GM18511 (cell line): ENCODE measurements around the gene SCLY.
"Not testable (repeated sequence)": the region's sequence is repeated elsewhere in the genome, so short reads cannot be mapped to it uniquely, and the experiment has no call there.

ENCODE experiments used
- ATAC-seq: cut with Tn5 transposase; IDR thresholded peaks from one replicate; pipeline ENCODE4 v1.9.1; 2021; ENCODE audit warnings: mild to moderate bottlenecking, moderate library complexity; ENCODE audit not compliant: unreplicated experiment

SCLY gene, protein sequence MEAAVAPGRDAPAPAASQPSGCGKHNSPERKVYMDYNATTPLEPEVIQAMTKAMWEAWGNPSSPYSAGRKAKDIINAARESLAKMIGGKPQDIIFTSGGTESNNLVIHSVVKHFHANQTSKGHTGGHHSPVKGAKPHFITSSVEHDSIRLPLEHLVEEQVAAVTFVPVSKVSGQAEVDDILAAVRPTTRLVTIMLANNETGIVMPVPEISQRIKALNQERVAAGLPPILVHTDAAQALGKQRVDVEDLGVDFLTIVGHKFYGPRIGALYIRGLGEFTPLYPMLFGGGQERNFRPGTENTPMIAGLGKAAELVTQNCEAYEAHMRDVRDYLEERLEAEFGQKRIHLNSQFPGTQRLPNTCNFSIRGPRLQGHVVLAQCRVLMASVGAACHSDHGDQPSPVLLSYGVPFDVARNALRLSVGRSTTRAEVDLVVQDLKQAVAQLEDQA

DNA sequence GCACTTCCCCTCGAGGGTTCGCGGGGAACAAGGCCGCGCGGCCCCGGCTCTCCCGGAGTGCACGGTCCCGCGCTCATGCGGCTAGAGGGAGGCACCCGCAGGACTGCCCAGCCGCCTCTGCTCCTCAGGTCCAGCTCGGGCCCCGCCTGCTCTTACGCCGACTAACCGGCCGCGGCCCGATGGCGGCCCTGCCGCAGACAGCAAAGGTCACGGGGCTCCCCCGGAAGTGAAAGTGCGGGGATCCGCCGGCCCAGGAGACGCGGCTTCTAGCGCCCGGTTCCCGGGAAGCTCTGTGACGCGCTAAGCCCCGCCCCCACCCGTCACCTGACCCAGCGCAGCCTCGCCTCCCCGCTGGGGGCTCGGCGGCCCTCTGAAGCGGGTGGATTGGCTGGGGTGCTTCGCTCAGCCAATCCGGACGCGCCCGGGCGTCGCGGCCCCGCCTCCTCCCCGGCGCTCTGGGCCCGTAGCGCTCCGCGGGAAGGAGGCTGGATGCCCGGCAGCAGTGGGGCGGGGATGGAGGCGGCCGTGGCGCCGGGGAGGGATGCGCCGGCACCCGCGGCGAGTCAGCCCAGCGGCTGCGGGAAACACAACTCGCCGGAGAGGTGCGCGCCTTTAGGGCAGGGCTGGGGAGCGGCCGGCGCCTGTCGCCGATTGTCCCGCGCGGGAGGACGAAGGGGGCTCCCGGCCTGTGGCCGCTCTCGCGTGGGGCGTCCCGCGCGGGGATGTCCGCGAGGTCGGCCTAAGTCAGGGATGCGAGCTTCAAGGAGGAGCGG is at the start of gene SCLY:
TSS of gene SCLY (plus strand) at position 460 of the 773 bp plus-strand sequence. CDS start at position 514, 54 bp downstream.
- ATAC-seq = peak; percentile 95

DNA sequence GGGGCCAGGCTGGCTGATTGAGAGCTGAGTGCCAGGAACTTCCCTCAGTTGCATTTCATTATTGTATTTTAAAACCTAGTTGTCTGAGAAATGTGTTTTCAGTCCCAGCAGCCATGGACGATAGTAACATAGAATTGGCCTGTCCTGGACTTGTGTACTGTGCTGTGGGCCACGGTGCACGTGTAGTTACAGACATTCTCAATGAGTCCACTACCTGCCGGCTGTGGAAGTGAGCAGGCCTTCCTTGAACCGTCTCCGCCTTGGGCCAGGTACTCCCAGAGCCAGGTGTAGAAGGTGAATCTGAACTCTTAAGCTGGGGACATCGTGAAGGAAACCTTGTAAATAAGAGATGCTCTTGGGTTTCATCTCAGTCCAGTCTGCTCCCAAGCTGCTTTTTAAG is 47.0 kb upstream of the SCLY start:
- no peak for ATAC-seq

DNA sequence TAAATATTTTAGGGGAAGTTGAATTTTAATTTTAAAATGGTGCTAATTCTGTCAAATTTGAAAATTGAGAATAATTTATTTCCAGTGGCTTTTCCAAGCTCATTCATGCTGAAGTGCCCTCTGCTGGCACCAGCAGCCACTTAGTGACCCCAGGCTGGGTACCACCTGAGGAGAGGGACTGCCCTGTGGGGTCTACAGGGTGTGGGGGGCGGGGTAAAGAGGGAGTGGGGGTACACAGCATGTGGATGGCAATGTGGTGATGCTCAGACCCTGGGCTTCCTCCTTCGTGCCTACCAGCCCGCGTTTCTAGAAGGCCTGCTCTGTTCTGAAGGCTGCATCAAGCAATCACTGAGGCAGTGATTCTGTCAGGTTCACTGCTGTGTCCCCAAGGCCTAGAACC is 45.1 kb upstream of the SCLY start:
- ATAC-seq = no peak

DNA sequence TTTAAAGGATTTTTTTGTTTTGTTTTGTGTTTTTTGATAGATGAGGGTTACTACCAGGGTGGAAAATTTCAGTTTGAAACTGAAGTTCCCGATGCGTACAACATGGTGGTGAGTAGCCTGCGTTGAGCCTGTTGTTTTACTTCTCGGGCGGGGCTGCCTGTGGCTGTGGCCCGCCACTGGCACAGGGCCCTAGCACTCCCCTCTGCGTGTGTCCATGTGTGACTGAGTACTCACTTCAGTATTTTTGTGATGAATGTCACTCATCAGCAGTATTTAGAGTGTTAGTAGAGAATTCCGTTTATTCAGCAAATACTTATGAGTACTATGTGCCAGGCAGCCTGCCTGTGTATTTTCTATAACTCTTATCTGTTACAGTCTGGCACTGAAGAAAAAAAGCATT is 44.3 kb upstream of the SCLY start:
- no peak for ATAC-seq

DNA sequence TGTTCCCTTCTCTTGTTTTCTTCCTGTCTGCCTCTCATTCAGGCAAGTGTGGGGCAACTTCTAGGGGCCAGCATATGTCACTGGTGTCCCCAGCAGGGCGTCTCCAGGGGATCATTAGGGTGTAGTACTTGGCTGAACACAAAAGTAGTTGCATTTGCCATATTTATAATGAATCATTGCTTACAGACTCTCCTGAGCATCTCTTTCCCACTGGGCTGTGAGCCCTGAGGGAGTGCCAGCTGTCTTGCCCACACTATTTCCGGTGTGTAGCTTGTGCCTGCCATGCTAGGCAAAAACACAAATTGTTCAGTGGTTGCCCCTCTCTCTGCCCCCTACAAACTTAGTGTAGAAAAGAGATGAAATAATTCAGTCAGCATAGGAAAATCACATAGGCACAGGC is 40.8 kb upstream of the SCLY start:
- no peak for ATAC-seq

DNA sequence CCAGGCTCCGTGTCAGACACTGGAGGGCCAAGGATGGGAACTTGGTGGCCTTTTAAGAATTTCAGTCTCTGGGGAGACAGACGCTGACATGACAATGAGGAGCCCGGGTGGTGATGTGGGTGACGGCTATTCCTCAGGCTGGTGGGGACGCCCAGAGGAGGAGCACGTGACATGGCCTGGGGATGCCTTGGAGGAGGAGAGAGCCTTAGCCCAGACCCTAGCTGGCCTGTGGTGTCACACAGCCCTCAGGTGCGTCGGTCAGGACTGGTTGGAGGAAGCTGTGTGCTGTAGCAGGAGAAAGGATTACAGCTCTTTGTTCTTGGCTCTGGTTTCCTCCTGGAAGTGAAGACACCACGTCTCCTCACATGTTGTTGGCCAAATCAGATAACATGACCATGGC is 40.0 kb upstream of the SCLY start:
- ATAC-seq = no peak

DNA sequence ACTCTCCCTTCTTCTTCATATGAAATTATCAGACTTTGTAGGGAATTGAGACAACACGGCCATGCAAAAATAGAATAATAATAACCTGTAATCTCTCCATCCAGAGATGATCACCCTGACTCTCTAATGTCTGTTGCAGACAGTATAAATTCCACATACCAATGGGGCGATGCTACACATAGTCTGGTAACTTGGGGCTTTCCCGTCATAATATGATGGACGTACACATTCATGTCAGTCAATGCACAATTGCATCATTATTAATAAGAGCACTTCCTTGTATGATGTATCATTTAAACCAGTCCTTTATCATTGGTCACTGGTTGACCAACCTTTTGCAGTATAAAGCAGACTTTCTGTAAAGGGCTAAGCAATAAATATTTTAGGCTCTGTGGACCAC is 39.5 kb upstream of the SCLY start:
- ATAC-seq = no peak

DNA sequence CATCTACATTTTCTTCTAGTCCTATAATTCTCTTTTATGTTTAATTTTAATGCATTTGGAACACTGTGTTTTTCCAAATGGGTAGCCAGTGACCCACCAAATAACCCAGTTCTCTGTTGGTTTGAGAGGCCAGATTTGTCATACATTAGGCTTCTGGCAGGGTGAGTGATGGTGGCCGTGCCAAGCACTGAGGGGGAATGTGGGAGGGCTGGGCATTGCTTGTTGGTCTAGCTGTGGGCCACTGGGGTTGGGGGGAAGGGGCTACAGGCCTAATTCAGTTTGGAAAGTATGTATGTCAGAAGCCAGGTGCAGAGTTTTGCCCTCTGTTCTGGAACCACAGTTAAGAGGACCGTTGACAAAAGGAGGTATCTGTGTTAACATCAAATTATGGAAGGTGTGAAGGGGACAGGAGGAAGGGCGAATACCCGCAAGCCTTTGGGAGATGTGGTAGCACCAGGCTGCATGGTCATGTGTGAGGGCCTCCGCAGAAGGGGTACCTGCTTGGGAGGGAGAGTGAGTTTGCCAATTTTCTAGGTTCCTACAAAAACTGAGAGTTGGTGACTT is 38.1 kb upstream of the SCLY start:
- no peak for ATAC-seq

DNA sequence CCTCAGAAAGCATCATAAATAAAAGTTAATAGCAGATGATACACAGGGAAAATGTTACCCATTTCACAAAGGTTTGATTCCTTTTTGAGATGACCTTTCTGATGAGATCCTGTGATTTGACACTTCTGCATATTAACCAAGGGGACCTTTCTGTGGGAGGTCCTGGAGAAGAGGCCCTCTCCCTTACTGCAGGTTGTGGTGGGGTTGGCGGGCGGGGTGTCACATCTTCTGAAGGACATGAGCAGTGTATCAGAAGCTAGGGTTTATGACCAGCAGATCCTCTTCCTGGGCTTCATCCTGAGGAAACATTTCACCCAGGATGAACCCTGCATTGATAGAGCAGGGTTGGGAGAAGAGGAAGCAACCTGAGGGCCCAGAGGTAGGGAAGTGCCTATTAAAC is 37.2 kb upstream of the SCLY start:
- ATAC-seq = no peak

DNA sequence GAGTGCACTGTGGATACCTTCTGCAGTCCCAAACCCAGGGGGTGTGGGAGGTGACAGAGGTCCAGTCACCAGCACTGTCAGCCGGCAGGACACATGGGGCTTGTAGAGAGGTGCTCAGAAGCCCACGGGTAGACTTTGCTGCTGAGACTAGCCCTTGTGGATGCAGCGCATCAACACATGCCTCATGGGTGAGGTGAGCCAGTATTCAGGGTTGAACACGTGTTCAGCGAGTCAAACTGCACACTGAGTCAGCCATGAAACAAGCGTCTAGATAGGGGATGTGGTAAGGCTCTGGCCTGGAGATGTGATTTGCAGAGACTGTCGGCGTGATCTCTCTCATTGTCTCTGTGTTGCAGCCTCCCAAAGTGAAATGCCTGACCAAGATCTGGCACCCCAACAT is 35.8 kb upstream of the SCLY start:
- no peak for ATAC-seq

DNA sequence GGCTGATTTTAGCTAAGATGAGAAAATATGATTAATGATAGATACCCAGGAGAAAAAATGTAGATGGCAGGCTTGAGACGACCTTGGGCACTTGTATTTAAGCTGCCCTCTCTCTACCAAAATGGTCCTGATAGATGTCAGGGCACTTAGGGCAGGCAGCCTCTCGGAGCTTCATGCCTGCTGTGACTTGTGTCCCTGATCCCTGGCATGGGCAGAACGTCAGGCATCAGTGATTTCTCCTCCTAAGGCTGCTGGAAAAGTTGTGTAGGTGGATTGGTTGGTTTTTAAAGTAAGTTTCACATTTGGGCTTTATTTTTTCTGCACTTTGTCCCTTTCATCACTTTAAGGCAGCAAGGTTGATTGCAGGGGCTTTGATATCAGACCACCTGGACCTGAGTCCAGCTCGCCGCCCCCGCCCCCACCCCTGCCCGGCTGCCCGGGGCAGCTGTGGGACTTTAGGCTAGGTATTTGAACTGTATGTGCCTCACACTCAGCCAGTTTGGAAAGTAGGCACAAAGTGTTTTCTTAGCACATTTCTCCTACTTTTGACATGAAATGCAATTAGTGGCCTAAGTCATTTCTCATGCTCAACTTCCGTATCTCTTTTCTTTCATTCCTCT is 35.0 kb upstream of the SCLY start:
- no peak for ATAC-seq

DNA sequence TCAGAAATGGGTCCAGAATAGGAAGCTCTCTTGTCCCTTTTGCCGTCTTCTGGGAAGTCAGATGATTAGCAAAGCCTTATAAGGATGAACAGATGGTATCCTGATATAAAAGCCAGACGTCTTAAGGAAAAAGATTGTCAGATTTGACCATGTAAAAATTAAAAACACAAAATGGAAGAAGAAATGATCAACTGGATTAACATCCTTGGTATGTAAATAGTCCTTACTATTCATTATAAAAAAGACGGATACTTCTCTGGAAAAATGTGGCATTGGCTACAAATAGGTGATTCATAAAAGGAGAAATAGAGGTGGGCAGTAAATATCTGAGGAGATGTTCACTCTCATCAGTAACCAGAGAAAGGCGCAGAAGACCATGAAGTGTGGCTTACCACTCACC is 33.7 kb upstream of the SCLY start:
- no peak for ATAC-seq

DNA sequence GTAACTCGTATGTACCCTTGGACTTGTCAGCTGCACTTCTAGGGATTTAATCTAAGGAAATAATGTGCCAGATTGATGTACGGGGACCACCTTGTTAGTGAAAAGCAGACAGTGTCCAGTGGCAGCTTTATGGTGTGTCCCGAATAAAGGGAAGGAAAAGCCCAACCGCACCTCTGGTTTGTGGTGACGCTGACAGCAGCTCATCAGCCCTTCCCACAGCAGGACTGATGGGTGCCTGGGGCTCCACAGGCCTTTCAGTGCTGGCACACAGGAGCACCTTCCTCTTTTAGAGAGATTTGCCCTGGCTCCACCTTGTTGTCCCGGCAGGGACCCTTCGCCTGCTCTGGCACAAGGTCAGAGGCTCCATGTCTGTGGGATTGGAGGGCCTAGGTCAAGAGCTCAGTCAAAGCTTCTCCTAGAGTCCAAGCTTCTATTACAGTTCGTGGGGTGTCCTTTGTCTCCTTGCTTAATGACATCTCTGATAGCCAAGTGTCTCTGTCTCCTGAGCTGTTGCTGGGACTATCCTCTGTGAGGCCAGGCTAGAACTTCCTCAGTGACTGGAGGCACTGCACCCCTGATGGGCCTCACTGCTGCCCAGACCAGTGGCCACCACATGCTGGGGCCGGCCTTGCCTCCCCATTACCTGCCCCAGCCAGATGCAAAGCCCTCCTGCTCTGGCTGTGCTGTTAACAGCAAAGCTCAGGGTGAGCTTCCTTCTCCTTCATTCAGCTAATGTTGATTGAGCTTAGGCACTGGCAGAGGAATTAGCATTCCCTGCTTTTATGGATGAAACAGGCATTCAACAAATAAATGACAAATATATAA is 33.0 kb upstream of the SCLY start:
- ATAC-seq = no peak

DNA sequence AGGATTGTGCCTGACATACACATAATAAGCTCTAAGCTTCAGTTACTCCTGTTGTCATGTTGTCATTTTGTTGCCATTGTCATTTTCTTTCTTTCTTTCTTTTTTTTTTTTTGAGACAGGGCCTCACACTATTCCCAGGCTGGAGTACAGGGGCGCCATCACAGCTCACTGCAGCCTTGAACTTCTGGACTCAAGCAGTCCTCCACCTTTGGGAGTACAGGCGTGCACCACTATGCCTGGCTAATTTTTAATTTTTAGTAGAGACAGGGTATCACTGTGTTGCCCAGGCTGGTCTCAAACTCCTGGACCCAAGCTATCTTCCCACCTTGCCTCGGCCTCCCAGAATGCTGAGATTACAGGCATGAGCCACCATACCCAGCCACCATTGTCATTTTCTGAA is 30.9 kb upstream of the SCLY start:
- no peak for ATAC-seq

DNA sequence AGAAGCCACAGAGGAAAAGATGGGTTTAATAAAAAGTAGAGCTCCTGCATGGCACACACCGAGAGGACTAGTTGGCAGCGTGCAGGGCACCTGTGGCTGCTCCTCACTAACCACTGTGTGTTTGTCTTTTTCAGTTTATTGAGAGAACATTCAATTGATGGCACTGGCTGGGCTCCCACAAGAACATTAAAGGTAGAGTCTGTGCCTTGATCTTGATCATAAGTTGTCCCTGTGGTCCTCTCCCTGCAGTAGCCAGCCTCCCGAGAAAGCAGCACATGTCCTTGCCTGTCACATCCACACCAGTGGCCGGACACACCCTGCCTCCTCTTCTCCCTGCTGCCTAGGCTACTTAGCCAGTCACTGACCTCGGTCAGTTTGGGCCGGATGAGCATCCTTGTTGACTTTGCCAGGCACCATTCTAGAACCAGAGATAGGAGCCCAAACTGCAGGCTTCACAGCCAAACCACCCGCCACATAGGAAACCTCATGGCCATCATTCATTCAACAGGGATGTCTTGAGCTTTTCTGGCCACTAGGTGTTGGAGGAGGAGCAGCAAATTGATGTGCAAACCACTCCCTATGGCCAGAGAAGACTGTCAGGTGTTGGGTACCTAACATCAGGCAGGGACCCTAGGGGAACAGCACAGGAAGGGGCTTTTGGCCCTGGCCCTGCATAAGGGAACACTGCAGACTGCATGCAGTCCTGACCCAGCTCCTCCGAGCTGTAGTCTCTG is 30.2 kb upstream of the SCLY start:
- ATAC-seq = no peak

DNA sequence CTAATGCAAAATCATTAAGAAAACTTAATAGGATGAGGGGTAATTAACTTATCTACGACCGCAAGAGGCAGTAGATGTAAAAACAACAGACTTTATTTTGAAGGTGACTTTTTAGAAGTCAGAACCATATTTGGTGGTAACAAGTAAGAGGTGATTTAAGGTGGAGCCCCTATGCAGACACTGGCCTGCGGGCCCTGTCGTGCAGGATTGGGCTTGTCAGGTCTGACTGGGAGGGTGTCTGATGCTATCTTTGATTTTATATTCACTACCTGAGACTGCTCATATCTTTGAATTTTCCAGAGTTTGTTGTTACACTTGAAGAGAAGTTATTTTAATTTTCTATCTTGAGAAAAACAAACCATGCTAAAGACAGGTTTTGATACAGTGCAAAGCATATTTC is 29.1 kb upstream of the SCLY start:
- ATAC-seq = no peak

DNA sequence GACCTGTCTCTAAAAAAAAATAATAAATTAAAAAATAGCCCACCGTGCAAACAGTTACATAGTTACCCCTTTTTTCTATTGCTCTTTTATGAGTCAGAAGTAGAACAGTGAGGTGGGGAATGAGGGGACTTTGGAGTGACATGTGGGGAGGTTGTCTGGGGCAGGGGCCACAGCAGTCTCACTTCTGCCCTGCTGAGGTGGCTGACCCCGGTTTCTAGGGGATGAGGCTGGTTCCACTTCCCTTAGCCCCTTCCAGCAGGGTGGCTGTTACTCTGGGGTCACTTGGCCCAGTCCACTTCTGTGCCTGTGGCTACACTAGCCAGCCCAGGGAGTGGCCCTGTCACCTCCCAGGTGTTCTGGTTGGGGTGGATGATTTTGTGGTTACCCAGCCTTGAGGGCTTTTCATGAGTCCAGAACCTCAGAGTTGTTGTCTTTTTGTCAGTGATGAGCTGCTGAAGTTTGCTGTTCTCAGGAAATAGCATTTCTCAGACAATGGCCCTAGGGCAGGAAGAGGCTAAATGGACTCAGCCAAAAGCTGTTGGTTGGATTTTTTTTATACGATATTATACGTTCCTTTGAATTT is 28.0 kb upstream of the SCLY start:
- no peak for ATAC-seq

DNA sequence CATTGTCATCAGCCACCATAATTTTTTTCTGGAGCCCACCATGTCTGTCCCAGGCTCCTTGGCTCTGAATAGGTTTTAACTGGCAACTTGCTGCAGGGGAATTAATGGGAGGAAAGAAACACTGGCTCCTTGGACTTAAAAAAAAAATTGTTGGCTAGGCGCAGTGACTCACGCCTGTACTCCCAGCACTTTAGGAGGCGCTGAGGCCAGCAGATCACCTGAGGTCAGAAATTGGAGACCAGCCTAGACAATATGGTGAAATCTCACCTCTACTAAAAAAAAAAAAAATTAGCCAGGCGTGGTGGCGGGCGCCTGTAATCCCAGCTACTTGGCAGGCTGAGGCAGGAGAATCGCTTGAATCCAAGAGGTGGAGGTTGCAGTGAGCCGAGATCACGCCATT is 26.8 kb upstream of the SCLY start:
- not testable (repeated sequence) for ATAC-seq

DNA sequence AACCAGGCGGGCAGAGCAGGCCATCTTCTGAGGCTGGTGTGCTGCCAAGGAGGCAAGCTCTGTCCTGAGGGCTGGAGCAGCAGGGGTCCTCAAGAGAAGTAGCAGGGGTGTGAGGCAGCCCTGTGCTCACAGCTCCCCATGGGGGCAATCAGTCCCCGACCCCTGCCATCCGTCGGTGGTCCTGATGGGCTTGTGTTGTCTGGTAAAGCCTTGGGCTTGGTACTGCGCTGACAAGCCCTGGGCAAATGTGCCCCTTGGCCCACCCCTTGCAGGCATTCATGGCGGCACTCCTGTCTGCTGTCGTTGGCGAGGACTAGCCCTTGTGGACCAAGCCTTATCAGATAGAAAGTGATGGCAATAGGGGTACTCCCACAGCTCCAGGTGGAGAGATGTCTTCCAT is 22.6 kb upstream of the SCLY start:
- ATAC-seq = no peak

DNA sequence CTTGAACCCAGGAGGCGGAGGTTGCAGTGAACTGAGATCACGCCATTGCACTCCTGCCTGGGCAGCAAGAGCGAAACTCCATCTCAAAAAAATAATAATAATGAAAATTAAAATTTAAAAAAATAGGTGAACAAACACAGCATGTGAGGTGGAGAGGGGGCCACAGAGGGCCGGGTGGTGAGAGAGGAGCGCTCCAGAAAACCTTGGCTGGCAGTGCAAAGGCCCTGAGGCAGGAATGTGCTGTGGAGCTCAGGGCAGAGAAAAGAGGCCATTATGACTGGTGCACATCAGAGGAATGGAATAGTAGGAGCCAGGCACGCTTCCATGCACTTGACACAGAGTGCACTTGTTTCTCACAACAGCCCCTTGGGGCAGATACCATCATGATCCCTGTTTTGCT is 21.6 kb upstream of the SCLY start:
- ATAC-seq = no peak
